Calu3 (cell line): ENCODE measurements around the gene PTGES. TPM values are rescaled to one million over a fixed set of nuclear protein-coding genes. Genes with fewer than 3 reads are reported as not detected.
"Not testable (repeated sequence)": the region's sequence is repeated elsewhere in the genome, so short reads cannot be mapped to it uniquely, and the experiment has no call there.

Experiments
- Bru-seq: library from RNA; stranded (reverse); fragments of 400-500 nt; gene quantifications from one replicate; lab custom pipeline; 2021; lab: Mats Ljungman, UMichigan
- BruChase-seq, 2 experiments: library from RNA; stranded (reverse); fragments of 400-500 nt; gene quantifications; one replicate each; lab custom pipeline; 2021; lab: Mats Ljungman, UMichigan
- BruUV-seq: library from RNA; stranded (reverse); fragments of 400-500 nt; replicated peaks from 2 replicates; lab custom pipeline; 2021; lab: Mats Ljungman, UMichigan
- CTCF ChIA-PET: fragments of 300-600 bp; sonication (Branson Sonifier 250); formaldehyde crosslinking; loops from one replicate; lab custom pipeline; 2022; ENCODE audit warnings: antibody characterized with exemption; lab: Charles Lee
- DNase-seq: peaks from one replicate; pipeline ENCODE4 v3.0.0; 2022
- H3K27ac Mint-ChIP-seq: one replicate; pipeline ENCODE4 v1.8.0; 2022; ENCODE audit warnings: mixed read lengths; ENCODE audit not compliant: unreplicated experiment
- H3K27me3 Mint-ChIP-seq: one replicate; pipeline ENCODE4 v1.8.0; 2022; ENCODE audit warnings: mixed read lengths; ENCODE audit not compliant: unreplicated experiment
- H3K36me3 Mint-ChIP-seq: one replicate; pipeline ENCODE4 v1.8.0; 2022; ENCODE audit warnings: mild to moderate bottlenecking, moderate library complexity, mixed read lengths; ENCODE audit not compliant: insufficient read depth, unreplicated experiment
- H3K4me1 Mint-ChIP-seq: one replicate; pipeline ENCODE4 v1.8.0; 2022; ENCODE audit warnings: mild to moderate bottlenecking, low read depth, mixed read lengths; ENCODE audit not compliant: unreplicated experiment
- H3K4me3 Mint-ChIP-seq: one replicate; pipeline ENCODE4 v1.8.0; 2022; ENCODE audit warnings: mild to moderate bottlenecking, low read depth, moderate library complexity, mixed read lengths; ENCODE audit not compliant: unreplicated experiment
- H3K9me3 Mint-ChIP-seq: one replicate; pipeline ENCODE4 v1.8.0; 2022; ENCODE audit warnings: low read depth, mixed read lengths; ENCODE audit not compliant: unreplicated experiment
- intact Hi-C: fragments of 100-400 bp; cut with micrococcal nuclease; formaldehyde crosslinking; loops from one replicate; pipeline ENCODE4 v1.10.0; 2022; ENCODE audit not compliant: unreplicated experiment
- long read RNA-seq: library from polyadenylated mRNA; stranded (forward); transcript quantifications from one replicate; pipeline ENCODE4 v2.0.0, GENCODE V29; 2022
- total RNA-seq: library from RNA; stranded (reverse); gene quantifications from 2 replicates; pipeline ENCODE4 v1.2.3, GENCODE V29; 2022
- TF ChIP-seq, protein P1 (sequence below): fragments of 200-600 bp; IDR thresholded peaks from one replicate; pipeline ENCODE4 v1.8.0; 2022; ENCODE audit warnings: antibody characterized with exemption; ENCODE audit not compliant: unreplicated experiment

The PTGES gene, protein sequence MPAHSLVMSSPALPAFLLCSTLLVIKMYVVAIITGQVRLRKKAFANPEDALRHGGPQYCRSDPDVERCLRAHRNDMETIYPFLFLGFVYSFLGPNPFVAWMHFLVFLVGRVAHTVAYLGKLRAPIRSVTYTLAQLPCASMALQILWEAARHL
- total RNA-seq (6.3 and 7.4 TPM in 2 replicates), Bru-seq, nascent RNA (percentile 38 among the genes with signal in this experiment), BruChase-seq, experiment 1, labeled RNA remaining after a 6-hour chase (percentile 41 among the genes with signal in this experiment), BruChase-seq, experiment 2, labeled RNA remaining after a 2-hour chase (percentile 33 among the genes with signal in this experiment)
- long read RNA-seq, transcript PTGES-201 (3 exons, 1,774 nt): major isoform, 7 of 7 reads
- long read RNA-seq, partial matches to known transcripts: 0 of 7 reads
- long read RNA-seq, other reads (novel, unspliced or antisense): 0 of 7 reads

DNA sequence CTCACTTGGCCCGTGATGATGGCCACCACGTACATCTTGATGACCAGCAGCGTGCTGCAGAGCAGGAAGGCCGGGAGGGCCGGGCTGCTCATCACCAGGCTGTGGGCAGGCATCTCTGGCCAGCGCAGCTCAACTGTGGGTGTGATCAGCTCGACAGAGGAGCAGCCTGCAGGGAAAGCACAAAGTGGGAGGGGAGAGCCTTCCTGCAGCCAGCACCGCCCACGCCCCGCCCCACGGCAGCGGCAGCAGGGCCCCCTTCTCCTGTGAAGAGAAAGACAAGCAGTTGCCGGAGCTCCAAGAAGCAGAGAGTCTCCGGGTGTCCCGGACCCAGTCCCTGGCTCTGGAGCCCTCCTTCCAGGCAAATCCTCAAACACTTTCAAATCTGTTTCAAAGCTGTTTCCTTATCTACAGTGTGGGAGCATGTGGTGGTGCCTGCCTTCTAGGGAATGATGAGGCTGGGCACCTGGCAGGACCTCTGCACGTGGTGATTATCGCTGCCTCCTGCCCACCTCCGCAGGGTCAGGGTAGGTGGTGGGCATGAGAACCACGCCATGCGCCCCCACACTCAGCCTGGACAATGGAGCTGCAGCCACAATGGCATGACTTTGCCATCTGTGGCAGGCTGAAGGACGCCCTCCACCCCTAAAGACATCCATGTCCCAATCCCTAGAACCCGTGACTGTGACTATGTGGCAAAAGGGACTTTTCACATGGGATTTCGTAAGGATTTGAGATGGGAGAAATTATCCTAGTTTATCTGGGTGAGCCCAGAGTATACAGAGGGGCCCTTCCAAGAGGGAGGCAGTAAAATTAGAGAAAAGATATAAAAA lies at the start of gene PTGES:
Gene PTGES, minus strand, starts transcription at position 143 of the 830 bp plus-strand sequence. Its CDS starts 30 bp downstream, at position 113.
- peaks cover 18% of the 10 kb centered on the region for H3K4me1 Mint-ChIP-seq
- no peaks in the 10 kb centered on the region for H3K9me3 Mint-ChIP-seq
- H3K27ac Mint-ChIP-seq: no peak within 1 kb of the TSS
- peaks cover 6% of the 10 kb centered on the region for H3K36me3 Mint-ChIP-seq
- BruUV-seq: no TSS peak
- peak within 1 kb of the TSS; percentile 77 for H3K4me3 Mint-ChIP-seq
- CTCF ChIA-PET: interaction anchor here (1.5 to 2.5 kb wide), 3 partner anchors 9 to 24 kb away, joined by 4 to 7 read pairs (median 5); no protein-coding TSS in a partner anchor
- intact Hi-C loops: no loop called here
- TF ChIP-seq, protein P1, sequence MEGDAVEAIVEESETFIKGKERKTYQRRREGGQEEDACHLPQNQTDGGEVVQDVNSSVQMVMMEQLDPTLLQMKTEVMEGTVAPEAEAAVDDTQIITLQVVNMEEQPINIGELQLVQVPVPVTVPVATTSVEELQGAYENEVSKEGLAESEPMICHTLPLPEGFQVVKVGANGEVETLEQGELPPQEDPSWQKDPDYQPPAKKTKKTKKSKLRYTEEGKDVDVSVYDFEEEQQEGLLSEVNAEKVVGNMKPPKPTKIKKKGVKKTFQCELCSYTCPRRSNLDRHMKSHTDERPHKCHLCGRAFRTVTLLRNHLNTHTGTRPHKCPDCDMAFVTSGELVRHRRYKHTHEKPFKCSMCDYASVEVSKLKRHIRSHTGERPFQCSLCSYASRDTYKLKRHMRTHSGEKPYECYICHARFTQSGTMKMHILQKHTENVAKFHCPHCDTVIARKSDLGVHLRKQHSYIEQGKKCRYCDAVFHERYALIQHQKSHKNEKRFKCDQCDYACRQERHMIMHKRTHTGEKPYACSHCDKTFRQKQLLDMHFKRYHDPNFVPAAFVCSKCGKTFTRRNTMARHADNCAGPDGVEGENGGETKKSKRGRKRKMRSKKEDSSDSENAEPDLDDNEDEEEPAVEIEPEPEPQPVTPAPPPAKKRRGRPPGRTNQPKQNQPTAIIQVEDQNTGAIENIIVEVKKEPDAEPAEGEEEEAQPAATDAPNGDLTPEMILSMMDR: no peak
- DNase-seq: peak; percentile 69
- H3K27me3 Mint-ChIP-seq: no peaks in the 10 kb centered on the region

DNA sequence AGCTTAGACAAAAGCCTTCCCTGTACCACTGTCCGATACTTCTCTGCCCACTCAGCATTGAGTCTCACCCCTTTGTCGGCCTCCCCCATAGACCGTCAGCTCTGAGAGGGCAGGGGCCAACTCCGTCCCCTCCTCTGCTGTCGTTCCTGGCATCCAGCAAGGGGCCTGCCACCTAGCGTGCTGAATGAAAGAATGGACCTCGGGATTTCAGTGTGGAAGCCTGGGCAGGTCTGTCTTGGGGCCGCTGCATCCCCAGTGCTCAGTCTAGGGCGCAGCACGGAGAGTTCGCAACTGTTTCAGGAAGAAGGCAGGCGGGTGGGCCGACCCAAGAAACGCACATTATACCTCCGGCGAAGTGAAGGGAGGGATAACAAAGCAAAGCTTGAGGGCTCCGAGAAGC lies 48.7 kb upstream of the PTGES start:
- DNase-seq: no peak
- Mint-ChIP-seq H3K4me1 (no peaks in the 10 kb centered on the region), H3K4me3 (no peak overlapping the region), H3K36me3 (peaks cover 29% of the 10 kb centered on the region), H3K27ac (no peak overlapping the region), H3K27me3 (peaks cover under 1% of the 10 kb centered on the region), H3K9me3 (no peaks in the 10 kb centered on the region)
- TF ChIP-seq, protein P1: no peak
- intact Hi-C loops: no loop called here
- BruUV-seq: no TSS peak
- CTCF ChIA-PET: no interaction called here

DNA sequence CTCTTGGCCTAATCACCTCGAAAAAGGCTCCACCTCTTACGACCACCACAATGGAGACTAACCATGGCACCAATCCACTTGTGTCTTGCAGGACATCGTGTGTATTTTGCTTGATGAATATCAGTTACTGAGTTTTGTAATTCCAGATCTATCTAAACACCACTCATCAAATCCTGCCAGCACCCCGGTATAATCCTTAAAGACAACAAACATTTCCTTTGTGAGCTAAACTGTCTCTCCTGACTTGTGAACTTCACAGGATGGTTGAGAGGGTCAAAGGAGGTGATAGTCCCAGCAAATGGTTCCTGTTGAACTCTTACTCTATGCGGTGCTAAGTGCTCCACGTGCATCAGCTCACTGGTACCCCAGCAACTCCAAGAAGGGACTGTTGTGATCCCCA lies 46.1 kb upstream of the PTGES start:
- TF ChIP-seq, protein P1: no peak
- intact Hi-C loops: no loop called here
- Mint-ChIP-seq H3K4me3 (no peak overlapping the region), H3K27me3 (peaks cover 20% of the 10 kb centered on the region), H3K4me1 (no peaks in the 10 kb centered on the region), H3K27ac (no peak overlapping the region), H3K36me3 (peaks cover 14% of the 10 kb centered on the region), H3K9me3 (no peaks in the 10 kb centered on the region)
- CTCF ChIA-PET: no interaction called here
- no peak for DNase-seq
- no TSS peak for BruUV-seq

DNA sequence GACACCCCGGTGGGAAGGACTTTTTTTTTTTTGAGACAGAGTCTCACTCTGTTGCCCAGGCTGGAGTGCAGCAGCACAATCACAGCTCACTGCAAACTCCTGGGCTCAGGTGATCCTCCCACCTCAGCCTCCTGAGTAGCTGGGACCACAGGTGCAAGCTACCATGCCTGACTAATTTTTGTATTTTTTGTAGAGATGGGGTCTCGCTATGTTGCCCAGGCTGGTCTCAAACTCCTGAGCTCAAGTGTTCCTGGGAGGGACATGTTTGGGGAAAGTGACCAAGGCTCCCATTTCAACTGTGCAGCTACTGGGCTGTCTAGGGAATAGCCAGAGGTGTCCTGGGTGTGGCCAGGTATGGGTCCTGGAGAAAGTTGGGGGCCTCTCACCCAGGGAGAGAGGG lies 43.2 kb upstream of the PTGES start:
- H3K9me3 Mint-ChIP-seq, CTCF ChIA-PET, H3K36me3 Mint-ChIP-seq, H3K4me1 Mint-ChIP-seq, intact Hi-C loops, H3K4me3 Mint-ChIP-seq, BruUV-seq, DNase-seq, H3K27ac Mint-ChIP-seq: not testable (repeated sequence)
- H3K27me3 Mint-ChIP-seq: peaks cover 20% of the 10 kb centered on the region
